Type B pancreatic cell (in vitro differentiated cells): ENCODE results near the gene CNPY4. TPM values are rescaled to one million over a fixed set of nuclear protein-coding genes. Genes with fewer than 3 reads are reported as not detected.
A peak's percentile ranks its signal among the peaks of the same experiment; 100 is the strongest.

ENCODE experiments used
- DNase-seq: peaks from one replicate; pipeline ENCODE4 v3.0.0; 2021; ENCODE audit warnings: mixed read lengths; ENCODE audit not compliant: unreplicated experiment; ENCODE audit errors: extremely low spot score
- H3K27ac Mint-ChIP-seq: 2 replicates; pipeline ENCODE4 v1.8.0; 2021; ENCODE audit warnings: mild to moderate bottlenecking, mixed read lengths
- H3K27me3 Mint-ChIP-seq: 2 replicates; pipeline ENCODE4 v1.8.0; 2021; ENCODE audit warnings: mixed read lengths
- H3K36me3 Mint-ChIP-seq: 2 replicates; pipeline ENCODE4 v1.8.0; 2021; ENCODE audit warnings: mixed read lengths
- H3K4me1 Mint-ChIP-seq: one replicate; pipeline ENCODE4 v1.8.0; 2021; ENCODE audit warnings: mixed read lengths; ENCODE audit not compliant: unreplicated experiment
- H3K4me3 Mint-ChIP-seq: 2 replicates; pipeline ENCODE4 v1.8.0; 2021; ENCODE audit warnings: mild to moderate bottlenecking, mixed read lengths
- H3K9me3 Mint-ChIP-seq: 2 replicates; pipeline ENCODE4 v1.8.0; 2021; ENCODE audit warnings: mixed read lengths
- CTCF ChIP-seq: fragments of 200-600 bp; sonication (generic); conservative IDR thresholded peaks from 2 replicates; pipeline ENCODE4 v1.5.0; 2021; ENCODE audit warnings: antibody characterized with exemption, mild to moderate bottlenecking
- total RNA-seq: library from RNA; stranded (reverse); gene quantifications from 2 replicates; pipeline ENCODE4 v1.2.1, GENCODE V29; 2021; ENCODE audit warnings: low replicate concordance

CNPY4 gene
- total RNA-seq, 1 donor from 2014 or later: 36.0 TPM

GRCh38 chr7:100082978-100083377, 36.5 kb upstream of the CNPY4 start:
- H3K9me3 Mint-ChIP-seq: peaks cover 4% of the 10 kb centered on the region
- H3K4me1 Mint-ChIP-seq: peaks cover 24% of the 10 kb centered on the region
- TF ChIP-seq CTCF: no peak
- H3K27ac Mint-ChIP-seq: peak overlapping the region; percentile 90
- H3K36me3 Mint-ChIP-seq: peaks cover 22% of the 10 kb centered on the region
- DNase-seq: no peak
- no peaks in the 10 kb centered on the region for H3K27me3 Mint-ChIP-seq
- H3K4me3 Mint-ChIP-seq: peak overlapping the region; percentile 97

- peaks cover 4% of the 10 kb centered on the region for H3K9me3 Mint-ChIP-seq
- H3K27me3 Mint-ChIP-seq: no peaks in the 10 kb centered on the region
- DNase-seq: no peak
- H3K4me1 Mint-ChIP-seq: peaks cover 23% of the 10 kb centered on the region
- H3K4me3 Mint-ChIP-seq: no peak overlapping the region
- no peak for TF ChIP-seq CTCF
- peaks cover 9% of the 10 kb centered on the region for H3K36me3 Mint-ChIP-seq
- H3K27ac Mint-ChIP-seq: no peak overlapping the region
Observed at GRCh38 chr7:100085515-100085914, 33.9 kb upstream of the CNPY4 start.

- no peaks in the 10 kb centered on the region for H3K9me3 Mint-ChIP-seq
- H3K4me1 Mint-ChIP-seq: peaks cover 18% of the 10 kb centered on the region
- peaks cover 8% of the 10 kb centered on the region for H3K36me3 Mint-ChIP-seq
- no peak for TF ChIP-seq CTCF
- no peaks in the 10 kb centered on the region for H3K27me3 Mint-ChIP-seq
- peak overlapping the region; percentile 70 for H3K4me3 Mint-ChIP-seq
- no peak for DNase-seq
- peak overlapping the region; percentile 23 for H3K27ac Mint-ChIP-seq
Observed at GRCh38 chr7:100087055-100087750, 32.2 kb upstream of the CNPY4 start.

GRCh38 chr7:100088095-100088620, 31.3 kb upstream of the CNPY4 start:
- no peak for DNase-seq
- peaks cover 12% of the 10 kb centered on the region for H3K36me3 Mint-ChIP-seq
- no peak for TF ChIP-seq CTCF
- H3K27ac Mint-ChIP-seq: peak overlapping the region; percentile 87
- no peaks in the 10 kb centered on the region for H3K27me3 Mint-ChIP-seq
- H3K4me3 Mint-ChIP-seq: peak overlapping the region; percentile 95
- H3K9me3 Mint-ChIP-seq: no peaks in the 10 kb centered on the region
- H3K4me1 Mint-ChIP-seq: peaks cover 12% of the 10 kb centered on the region

GRCh38 chr7:100088621-100089457, 30.6 kb upstream of the CNPY4 start, which contains the start of gene COPS6:
COPS6 (plus strand) TSS chr7:100088969; CDS start chr7:100088991, 22 bp downstream.
- no peaks in the 10 kb centered on the region for H3K9me3 Mint-ChIP-seq
- peak within 1 kb of the TSS; percentile 95 for H3K4me3 Mint-ChIP-seq
- peaks cover 12% of the 10 kb centered on the region for H3K36me3 Mint-ChIP-seq
- TF ChIP-seq CTCF: no peak
- H3K27me3 Mint-ChIP-seq: no peaks in the 10 kb centered on the region
- H3K4me1 Mint-ChIP-seq: peaks cover 16% of the 10 kb centered on the region
- peak within 1 kb of the TSS; percentile 87 for H3K27ac Mint-ChIP-seq
- DNase-seq: peak; percentile 89
